Measurements from ENCODE around the gene MOSMO. TPM values are rescaled to one million over a fixed set of nuclear protein-coding genes. Genes with fewer than 3 reads are reported as not detected.

The MOSMO gene
- total and polyA plus RNA-seq, 9 of the 15 experiments (the other 6 are each of a cell fraction or from before 2014, with no cell fraction given), result 1.9 to 13.3 (median 7.7) TPM

- no peak overlapping the region for H3K4me2 ChIP-seq (ENCODE audit: insufficient read depth, low read length)
- H3K36me3 ChIP-seq (ENCODE audit: control insufficient read depth, insufficient read depth, low read length), result peaks cover 95% of the 10 kb centered on the region
- FAIRE-seq, result no peak
- in situ Hi-C loops (cut with MboI), result no loop called here
- no TSS peak for BruUV-seq (replicated peaks)
- DNase-seq (ENCODE audit: extremely low read depth in 1 of 4, low spot score in 3 of 4), result no peak
- peaks cover 3% of the 10 kb centered on the region; the same call in 1 of the 3 replicates for H3K79me2 ChIP-seq (ENCODE audit: control insufficient read depth, insufficient read depth, low read length)
- no peak overlapping the region for H3K9ac ChIP-seq (ENCODE audit: insufficient read depth in 1 of 2, low read depth in 2 of 2, low read length in 2 of 2)
- no peak for ATAC-seq
- H3K4me3 ChIP-seq, result no peak overlapping the region
- no peaks in the 10 kb centered on the region for H3K9me1 ChIP-seq (ENCODE audit: control insufficient read depth, insufficient read depth, low read length)
- CTCF ChIA-PET (ENCODE audit: low intra/inter-chr PET ratio), result no interaction called here
- H3K27ac ChIP-seq (ENCODE audit: extremely low read depth, low read depth, low read length), result no peak overlapping the region
- POLR2A ChIA-PET, result interaction anchor here (0.6 to 2.0 kb wide), 2 partner anchors 10 to 11 kb away, joined by 3 to 4 read pairs; partner anchors contain the start of gene UQCRC2
- H4K20me1 ChIP-seq (replicated peaks; ENCODE audit: control insufficient read depth, insufficient read depth, low read length), result no peaks in the 10 kb centered on the region
- no peaks in the 10 kb centered on the region for H3K9me3 ChIP-seq (replicated peaks; ENCODE audit: control insufficient read depth, insufficient read depth, low read depth, low read length)
- no peaks in the 10 kb centered on the region for H3K4me1 ChIP-seq (replicated peaks in 1 of 2; ENCODE audit: control insufficient read depth in 2 of 2, insufficient read depth in 2 of 2, low read length in 2 of 2)
- H3K27me3 ChIP-seq (ENCODE audit: control insufficient read depth in 2 of 2, insufficient read depth in 2 of 2, low read length in 2 of 2), result no peaks in the 10 kb centered on the region
- H2AFZ ChIP-seq (ENCODE audit: low read depth, low read length), result no peak overlapping the region
- intact Hi-C loops (cut with micrococcal nuclease), result no loop called here
- 95% methylated on average over 3 of the region's 3 CpGs for WGBS (ENCODE audit: insufficient coverage, low coverage, missing lambda C conversion rate)
- TF ChIP-seq RBM14 (IDR thresholded peaks at IDR 0.05; ENCODE audit: borderline replicate concordance, insufficient read depth, low read depth, low read length), result no peak
- no peak for TF ChIP-seq ZFX (CRISPR knock-in tag; IDR thresholded peaks at IDR 0.05)
- no peak for TF ChIP-seq NCOR1 (IDR thresholded peaks at IDR 0.05)
- TF ChIP-seq SP1 (CRISPR knock-in tag; IDR thresholded peaks at IDR 0.05), result no peak
- no peak for TF ChIP-seq HOXB6 (CRISPR knock-in tag; IDR thresholded peaks at IDR 0.05; ENCODE audit: borderline replicate concordance)
- TF ChIP-seq HMBOX1 (IDR thresholded peaks at IDR 0.05), result no peak
- TF ChIP-seq CBX2 (IDR thresholded peaks at IDR 0.05; ENCODE audit: insufficient read depth, low read length, poor library complexity, severe bottlenecking), result no peak
- no peak for TF ChIP-seq MCM2 (IDR thresholded peaks at IDR 0.05; ENCODE audit: low read depth)
- no peak for TF ChIP-seq ZNF133 (CRISPR knock-in tag; IDR thresholded peaks at IDR 0.05)
- no peak for TF ChIP-seq RERE (CRISPR knock-in tag; IDR thresholded peaks at IDR 0.05; ENCODE audit: borderline replicate concordance)
- TF ChIP-seq BMI1 (IDR thresholded peaks at IDR 0.05; ENCODE audit: low read length), result no peak
These were observed 44.0 kb upstream of the MOSMO start for GRCh38 chr16:21963887-21964286.
